ENCODE data around the gene CCDC80. TPM values are rescaled to one million over a fixed set of nuclear protein-coding genes. Genes with fewer than 3 reads are reported as not detected.
"Not testable (repeated sequence)": the region's sequence is repeated elsewhere in the genome, so short reads cannot be mapped to it uniquely, and the experiment has no call there.

The CCDC80 gene
- total and polyA plus RNA-seq, 9 of the 15 experiments (the other 6 are each of a cell fraction or from before 2014, with no cell fraction given) = 0.17 to 2.0 (median 1.1) TPM

- ATAC-seq; in situ Hi-C loops (cut with MboI); H3K4me2 ChIP-seq (ENCODE audit: insufficient read depth, low read length); H3K9ac ChIP-seq (ENCODE audit: insufficient read depth in 1 of 2, low read depth in 2 of 2, low read length in 2 of 2); H3K9me1 ChIP-seq (ENCODE audit: control insufficient read depth, insufficient read depth, low read length); H3K4me1 ChIP-seq (replicated peaks in 1 of 2; ENCODE audit: control insufficient read depth in 2 of 2, insufficient read depth in 2 of 2, low read length in 2 of 2); FAIRE-seq; intact Hi-C loops (cut with micrococcal nuclease); H2AFZ ChIP-seq (ENCODE audit: low read depth, low read length); BruUV-seq (replicated peaks); H4K20me1 ChIP-seq (replicated peaks; ENCODE audit: control insufficient read depth, insufficient read depth, low read length); POLR2A ChIA-PET; H3K27ac ChIP-seq (ENCODE audit: extremely low read depth, low read depth, low read length); CTCF ChIA-PET (ENCODE audit: low intra/inter-chr PET ratio); DNase-seq (ENCODE audit: extremely low read depth in 1 of 4, low spot score in 3 of 4); H3K27me3 ChIP-seq (ENCODE audit: control insufficient read depth in 2 of 2, insufficient read depth in 2 of 2, low read length in 2 of 2); H3K9me3 ChIP-seq (replicated peaks; ENCODE audit: control insufficient read depth, insufficient read depth, low read depth, low read length); H3K4me3 ChIP-seq; H3K36me3 ChIP-seq (ENCODE audit: control insufficient read depth, insufficient read depth, low read length): not testable (repeated sequence)
- H3K79me2 ChIP-seq (ENCODE audit: control insufficient read depth, insufficient read depth, low read length) = peaks cover 26% of the 10 kb centered on the region
- WGBS (ENCODE audit: insufficient coverage, low coverage, missing lambda C conversion rate) = 64% methylated on average over 8 of the region's 15 CpGs
Observed at GRCh38 chr3:112564247-112564939, 76.5 kb downstream of the CCDC80 start.

GRCh38 chr3:112561734-112562529 is 79.0 kb downstream of the CCDC80 start, which contains the start of the genes ATG3 and SLC35A5:
Gene ATG3 (minus strand): TSS chr3:112561962. CDS start chr3:112561528, 434 bp downstream.
Gene SLC35A5 (plus strand): TSS chr3:112562045. CDS start chr3:112563404, 1,359 bp downstream.
- peak; percentile 92 for ATAC-seq
- Histone ChIP-seq H3K9ac (ENCODE audit: insufficient read depth in 1 of 2, low read depth in 2 of 2, low read length in 2 of 2) (peak within 1 kb of the TSS; percentile 83 to 96), H3K36me3 (ENCODE audit: control insufficient read depth, insufficient read depth, low read length) (peaks cover 16% of the 10 kb centered on the region; the same call in 1 of the 3 replicates), H3K27ac (ENCODE audit: extremely low read depth, low read depth, low read length) (peak within 1 kb of the TSS; percentile 98), H2AFZ (ENCODE audit: low read depth, low read length) (peak within 1 kb of the TSS; percentile 100), H3K79me2 (ENCODE audit: control insufficient read depth, insufficient read depth, low read length) (peaks cover 47% of the 10 kb centered on the region), H3K4me2 (ENCODE audit: insufficient read depth, low read length) (peak within 1 kb of the TSS; percentile 95), H4K20me1 (replicated peaks; ENCODE audit: control insufficient read depth, insufficient read depth, low read length) (no peaks in the 10 kb centered on the region), H3K4me3 (peak within 1 kb of the TSS; percentile 77), H3K9me3 (replicated peaks; ENCODE audit: control insufficient read depth, insufficient read depth, low read depth, low read length) (no peaks in the 10 kb centered on the region), H3K27me3 (ENCODE audit: control insufficient read depth in 2 of 2, insufficient read depth in 2 of 2, low read length in 2 of 2) (no peaks in the 10 kb centered on the region), H3K9me1 (ENCODE audit: control insufficient read depth, insufficient read depth, low read length) (no peaks in the 10 kb centered on the region), H3K4me1 (replicated peaks in 1 of 2; ENCODE audit: control insufficient read depth in 2 of 2, insufficient read depth in 2 of 2, low read length in 2 of 2) (peaks cover 0 to 5% of the 10 kb centered on the region in 2 experiments; a peak in 3 of 5 replicates)
- POLR2A ChIA-PET = no interaction called here
- intact Hi-C loops (cut with micrococcal nuclease) (no loop called here), in situ Hi-C loops (cut with MboI) (no loop called here)
- BruUV-seq (replicated peaks) = TSS peak; percentile 72
- 0% methylated on average over 25 of the region's 58 CpGs for WGBS (ENCODE audit: insufficient coverage, low coverage, missing lambda C conversion rate)
- peak; percentile 89 to 95 (median 92) for DNase-seq (ENCODE audit: extremely low read depth in 1 of 4, low spot score in 3 of 4)
- CTCF ChIA-PET (ENCODE audit: low intra/inter-chr PET ratio) = no interaction called here
- peak; percentile 95 for FAIRE-seq
- peak; percentile 83; the same call in 1 of the 2 replicates for TF ChIP-seq MITF (IDR thresholded peaks at IDR 0.05)
- peak; percentile 94 for TF ChIP-seq HNRNPLL (IDR thresholded peaks at IDR 0.05; ENCODE audit: low read depth, low read length, poor library complexity, severe bottlenecking)
- peak; percentile 82 for TF ChIP-seq FOS (IDR thresholded peaks at IDR 0.05; ENCODE audit: extremely low read depth, insufficient read length)
- TF ChIP-seq ZNF780A (CRISPR knock-in tag; IDR thresholded peaks at IDR 0.05) = no peak
- no peak for TF ChIP-seq ZNF23 (CRISPR knock-in tag; IDR thresholded peaks at IDR 0.05)
- TF ChIP-seq SMAD4 (CRISPR knock-in tag; conservative IDR thresholded peaks at IDR 0.05) = peak; percentile 57
- TF ChIP-seq CBX1 (IDR thresholded peaks at IDR 0.05; ENCODE audit: low read depth) = peak; percentile 91
- TF ChIP-seq ZNF324 (CRISPR knock-in tag; IDR thresholded peaks at IDR 0.05) = no peak
- 0 out of 2 replicates have a peak, but pooled peaks have one; percentile 39 for TF ChIP-seq ZNF431 (CRISPR knock-in tag; IDR thresholded peaks at IDR 0.05)
- TF ChIP-seq ZNF274 (IDR thresholded peaks at IDR 0.05; ENCODE audit: borderline replicate concordance, low read depth, low read length) = no peak
- TF ChIP-seq ARNT (IDR thresholded peaks at IDR 0.05) = no peak
- TF ChIP-seq SRSF7 (optimal IDR thresholded peaks at IDR 0.05; ENCODE audit: low read depth, low read length) = no peak

Data from K562 (cell line).